OCI-LY7 (cell line): ENCODE results near the gene DZANK1. TPM values are rescaled to one million over a fixed set of nuclear protein-coding genes. Genes with fewer than 3 reads are reported as not detected.

Experiments used
- BruUV-seq: library from RNA; stranded (reverse); fragments of 400-500 nt; replicated peaks from 2 replicates; lab custom pipeline; 2021; lab: Mats Ljungman, UMichigan
- CTCF ChIA-PET: fragments of 300-600 bp; sonication (Branson Sonifier 250); formaldehyde crosslinking; loops from one replicate; lab custom pipeline; 2022; ENCODE audit warnings: antibody characterized with exemption; ENCODE audit not compliant: unreplicated experiment; lab: Charles Lee
- POLR2A ChIA-PET: fragments of 300-600 bp; sonication (Branson Sonifier 250); formaldehyde crosslinking; loops from one replicate; lab custom pipeline; 2022; ENCODE audit warnings: antibody characterized with exemption; lab: Charles Lee
- DNase-seq: peaks from one replicate; pipeline ENCODE4 v3.0.0-alpha.2; 2015; ENCODE audit warnings: low spot score
- H2AFZ ChIP-seq: fragments of 200-600 bp; sonication (generic), shearing (Covaris generic); 2 replicates; pipeline ENCODE4 v1.6.1; 2014; ENCODE audit warnings: mild to moderate bottlenecking, antibody characterized with exemption, low read length, moderate library complexity
- H3K27ac ChIP-seq: fragments of 200-600 bp; sonication (generic); 2 replicates; pipeline ENCODE4 v1.5.1; 2014; ENCODE audit warnings: mixed run types, low read depth, mild to moderate bottlenecking, moderate library complexity, low read length, inconsistent platforms; ENCODE audit not compliant: poor library complexity, severe bottlenecking
- H3K36me3 ChIP-seq: fragments of 200-600 bp; sonication (generic); 2 replicates; pipeline ENCODE4 v1.6.1; 2014; ENCODE audit warnings: mild to moderate bottlenecking, antibody characterized with exemption, low read length, moderate library complexity, mixed read lengths; ENCODE audit not compliant: insufficient read depth
- H3K4me1 ChIP-seq: fragments of 200-600 bp; sonication (generic); 2 replicates; pipeline ENCODE4 v1.5.1; 2014; ENCODE audit warnings: mild to moderate bottlenecking, low read length; ENCODE audit not compliant: insufficient read depth, poor library complexity, severe bottlenecking
- H3K4me2 ChIP-seq: fragments of 200-600 bp; sonication (generic); 2 replicates; pipeline ENCODE4 v1.6.1; 2014; ENCODE audit warnings: mild to moderate bottlenecking, low read length
- H3K4me3 ChIP-seq: fragments of 200-600 bp; sonication (generic); 2 replicates; pipeline ENCODE4 v1.5.1; 2014; ENCODE audit warnings: mild to moderate bottlenecking, low read depth, low read length; ENCODE audit not compliant: poor library complexity, severe bottlenecking
- H3K79me2 ChIP-seq: fragments of 200-600 bp; sonication (generic); 2 replicates; pipeline ENCODE4 v1.6.1; 2016; ENCODE audit warnings: low read depth, mild to moderate bottlenecking, low read length, moderate library complexity, mixed read lengths; ENCODE audit not compliant: insufficient read depth
- H3K9me2 ChIP-seq: fragments of 200-600 bp; sonication (generic); 2 replicates; pipeline ENCODE4 v1.6.1; 2016; ENCODE audit warnings: mild to moderate bottlenecking, low read length, mixed read lengths; ENCODE audit not compliant: insufficient read depth
- H3K9me3 ChIP-seq: fragments of 200-600 bp; sonication (generic); 2 replicates; pipeline ENCODE4 v1.6.1; 2014; ENCODE audit warnings: mild to moderate bottlenecking, mixed run types, low read length, mixed read lengths
- H4K20me1 ChIP-seq: fragments of 200-600 bp; sonication (generic); 2 replicates; pipeline ENCODE4 v1.6.1; 2014; ENCODE audit warnings: mild to moderate bottlenecking, antibody characterized with exemption, low read length, moderate library complexity, mixed read lengths; ENCODE audit not compliant: insufficient read depth
- EZH2phosphoT487 ChIP-seq: fragments of 200-600 bp; sonication (generic); IDR thresholded peaks from 2 replicates; pipeline ENCODE4 v1.6.1; 2018; ENCODE audit warnings: low read depth, borderline replicate concordance, mild to moderate bottlenecking, mixed run types, antibody characterized with exemption, low read length, moderate library complexity, mixed read lengths
- intact Hi-C: fragments of 100-400 bp; cut with micrococcal nuclease; formaldehyde crosslinking; loops from one replicate; pipeline ENCODE4 v1.10.0; 2022; ENCODE audit not compliant: unreplicated experiment
- total RNA-seq, 2 experiments: library from RNA; depleted of rRNA in 1 of 2; stranded (reverse); fragments of >200 nt in 1 of 2; shearing (Covaris generic) in 1 of 2; gene quantifications; 2 replicates each; pipeline ENCODE4 v1.2.3, GENCODE V29; 2014 to 2022
- TF ChIP-seq, protein P1 (sequence below): fragments of 200-600 bp; sonication (generic); conservative IDR thresholded peaks from 2 replicates; pipeline ENCODE4 v1.5.1; 2014; ENCODE audit warnings: mild to moderate bottlenecking, antibody characterized with exemption, low read length, moderate library complexity, mixed read lengths

Gene DZANK1
- total RNA-seq, 2 experiments from 2014 or later = 7.9 to 18.0 TPM

DNA sequence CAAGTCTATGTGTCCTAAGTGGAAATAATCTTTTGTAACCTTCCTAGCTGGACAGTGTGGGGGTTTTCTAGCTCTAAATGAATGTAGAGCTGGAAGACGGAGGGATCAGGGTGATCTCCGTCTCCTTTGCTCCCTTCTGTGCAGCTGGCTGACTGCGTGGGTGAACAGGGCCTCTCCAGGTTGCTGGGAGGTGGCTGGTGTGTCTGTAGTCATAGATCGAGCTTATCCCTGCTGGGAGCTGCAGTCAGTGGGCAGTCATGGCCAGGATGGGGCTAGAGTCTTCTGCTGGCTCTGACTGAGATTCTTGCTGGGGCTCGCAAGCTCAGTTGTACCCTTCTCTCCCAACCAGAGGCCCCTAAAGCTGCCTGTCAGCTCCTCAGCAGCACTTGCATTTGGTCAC, 47.3 kb upstream of the DZANK1 start:
- Histone ChIP-seq H4K20me1 (no peaks in the 10 kb centered on the region), H3K79me2 (peaks cover 3% of the 10 kb centered on the region; the same call in 1 of the 2 replicates), H3K27ac (no peak overlapping the region), H3K36me3 (peaks cover 68% of the 10 kb centered on the region), H3K4me3 (no peak overlapping the region), H3K4me2 (no peak overlapping the region), H3K4me1 (peaks cover 1% of the 10 kb centered on the region), H3K9me2 (no peaks in the 10 kb centered on the region), H2AFZ (no peak overlapping the region), H3K9me3 (no peaks in the 10 kb centered on the region)
- DNase-seq = no peak
- ChIA-PET CTCF (no interaction called here), POLR2A (no interaction called here)
- intact Hi-C loops = no loop called here
- no TSS peak for BruUV-seq
- TF ChIP-seq, protein P1, sequence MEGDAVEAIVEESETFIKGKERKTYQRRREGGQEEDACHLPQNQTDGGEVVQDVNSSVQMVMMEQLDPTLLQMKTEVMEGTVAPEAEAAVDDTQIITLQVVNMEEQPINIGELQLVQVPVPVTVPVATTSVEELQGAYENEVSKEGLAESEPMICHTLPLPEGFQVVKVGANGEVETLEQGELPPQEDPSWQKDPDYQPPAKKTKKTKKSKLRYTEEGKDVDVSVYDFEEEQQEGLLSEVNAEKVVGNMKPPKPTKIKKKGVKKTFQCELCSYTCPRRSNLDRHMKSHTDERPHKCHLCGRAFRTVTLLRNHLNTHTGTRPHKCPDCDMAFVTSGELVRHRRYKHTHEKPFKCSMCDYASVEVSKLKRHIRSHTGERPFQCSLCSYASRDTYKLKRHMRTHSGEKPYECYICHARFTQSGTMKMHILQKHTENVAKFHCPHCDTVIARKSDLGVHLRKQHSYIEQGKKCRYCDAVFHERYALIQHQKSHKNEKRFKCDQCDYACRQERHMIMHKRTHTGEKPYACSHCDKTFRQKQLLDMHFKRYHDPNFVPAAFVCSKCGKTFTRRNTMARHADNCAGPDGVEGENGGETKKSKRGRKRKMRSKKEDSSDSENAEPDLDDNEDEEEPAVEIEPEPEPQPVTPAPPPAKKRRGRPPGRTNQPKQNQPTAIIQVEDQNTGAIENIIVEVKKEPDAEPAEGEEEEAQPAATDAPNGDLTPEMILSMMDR = no peak
- no peak for TF ChIP-seq EZH2phosphoT487

DNA sequence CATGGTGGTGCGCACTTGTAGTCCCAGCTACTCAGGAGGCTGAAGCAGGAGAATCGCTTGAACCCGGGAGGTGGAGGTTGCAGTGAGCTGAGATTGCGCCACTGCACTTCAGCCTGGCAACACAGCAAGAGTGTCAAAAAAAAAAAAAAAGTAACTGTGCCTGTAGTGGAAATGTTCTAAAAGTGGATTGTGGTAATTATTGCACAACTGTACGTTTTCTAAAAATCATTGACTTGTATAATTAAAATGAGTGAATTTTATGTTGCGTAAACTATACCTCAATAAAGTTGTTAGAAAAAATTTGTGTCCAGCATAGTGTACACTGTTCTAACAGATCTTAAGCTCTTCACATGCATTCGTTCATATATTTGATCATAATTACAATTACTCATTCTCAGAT, 46.4 kb upstream of the DZANK1 start:
- CTCF ChIA-PET = no interaction called here
- no peak overlapping the region for H3K4me2 ChIP-seq
- POLR2A ChIA-PET = interaction anchor here (0.6 to 1.6 kb wide), 5 partner anchors 16 to 1856 kb away, joined by 3 to 5 read pairs (median 3); partner anchors contain the start of gene RBBP9
- H3K4me1 ChIP-seq = peaks cover 6% of the 10 kb centered on the region
- BruUV-seq = no TSS peak
- no peak overlapping the region for H3K4me3 ChIP-seq
- intact Hi-C loops = no loop called here
- peaks cover 68% of the 10 kb centered on the region for H3K36me3 ChIP-seq
- no peaks in the 10 kb centered on the region for H3K9me2 ChIP-seq
- H3K27ac ChIP-seq = no peak overlapping the region
- DNase-seq = no peak
- H3K9me3 ChIP-seq = no peaks in the 10 kb centered on the region
- no peak overlapping the region for H2AFZ ChIP-seq
- H4K20me1 ChIP-seq = no peaks in the 10 kb centered on the region
- peaks cover 12% of the 10 kb centered on the region; the same call in 1 of the 2 replicates for H3K79me2 ChIP-seq
- TF ChIP-seq, protein P1 = no peak
- no peak for TF ChIP-seq EZH2phosphoT487

DNA sequence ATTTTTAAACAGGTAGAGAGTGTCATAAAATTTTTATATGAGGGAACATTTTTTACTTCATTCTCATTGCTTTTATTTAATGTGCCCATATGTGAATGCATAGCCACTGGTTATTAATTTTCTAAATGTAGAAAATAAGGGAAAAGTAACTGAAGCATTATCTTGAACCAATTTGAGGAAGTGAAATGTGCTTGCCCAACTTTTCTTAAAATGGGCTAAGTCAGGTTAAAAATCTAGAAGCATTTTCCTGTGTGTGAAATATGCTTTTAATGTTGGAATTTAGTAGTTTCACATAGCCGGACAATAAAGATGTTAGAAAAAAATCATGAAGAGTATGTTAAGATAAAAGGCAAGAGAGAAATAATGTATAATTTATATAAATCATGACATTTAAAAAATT, 44.7 kb upstream of the DZANK1 start:
- no peak for TF ChIP-seq EZH2phosphoT487
- TF ChIP-seq, protein P1 = no peak
- Histone ChIP-seq H3K79me2 (peaks cover 16% of the 10 kb centered on the region; the same call in 1 of the 2 replicates), H3K4me3 (no peak overlapping the region), H3K36me3 (peaks cover 58% of the 10 kb centered on the region), H3K4me2 (no peak overlapping the region), H2AFZ (no peak overlapping the region), H4K20me1 (no peaks in the 10 kb centered on the region), H3K9me2 (no peaks in the 10 kb centered on the region), H3K27ac (no peak overlapping the region), H3K9me3 (no peaks in the 10 kb centered on the region), H3K4me1 (peaks cover 10% of the 10 kb centered on the region)
- BruUV-seq = no TSS peak
- CTCF ChIA-PET = no interaction called here
- POLR2A ChIA-PET = no interaction called here
- intact Hi-C loops = no loop called here
- no peak for DNase-seq
